Tongue (tissue), 2 donors: ENCODE measurements around the gene HTR3E. TPM values are rescaled to one million over a fixed set of nuclear protein-coding genes. Genes with fewer than 3 reads are reported as not detected.
"Not testable (repeated sequence)": the region's sequence is repeated elsewhere in the genome, so short reads cannot be mapped to it uniquely, and the experiment has no call there.

Experiments
- DNase-seq: peaks from one replicate; pipeline ENCODE4 v3.0.0-alpha.2; 2015
- total RNA-seq: library from RNA; depleted of rRNA; stranded (reverse); fragments of >200 nt; gene quantifications from one replicate; pipeline ENCODE4 v1.2.3, GENCODE V29; 2014

Gene HTR3E
- total RNA-seq, 1 donor from 2014 or later: not detected

DNA sequence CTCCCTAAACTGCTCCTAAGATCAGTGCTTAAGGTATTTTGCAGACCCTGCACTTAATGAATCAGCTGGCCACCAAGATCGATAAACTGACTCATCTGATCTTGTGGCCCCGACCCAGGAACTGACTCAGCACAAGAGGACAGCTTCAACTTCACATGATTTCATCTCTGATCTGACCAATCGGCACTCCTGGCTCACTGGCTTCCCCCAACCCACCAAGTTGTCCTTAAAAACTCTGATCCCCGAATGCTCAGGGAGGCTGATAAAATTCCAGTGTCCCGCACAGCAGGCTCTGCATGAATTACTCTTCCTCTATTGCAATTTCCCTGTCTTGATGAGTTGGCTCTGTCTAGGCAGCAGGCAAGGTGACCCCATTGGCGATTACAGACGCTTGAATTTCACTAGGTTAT, 13.5 kb downstream of the HTR3E start:
- no peak for DNase-seq

DNA sequence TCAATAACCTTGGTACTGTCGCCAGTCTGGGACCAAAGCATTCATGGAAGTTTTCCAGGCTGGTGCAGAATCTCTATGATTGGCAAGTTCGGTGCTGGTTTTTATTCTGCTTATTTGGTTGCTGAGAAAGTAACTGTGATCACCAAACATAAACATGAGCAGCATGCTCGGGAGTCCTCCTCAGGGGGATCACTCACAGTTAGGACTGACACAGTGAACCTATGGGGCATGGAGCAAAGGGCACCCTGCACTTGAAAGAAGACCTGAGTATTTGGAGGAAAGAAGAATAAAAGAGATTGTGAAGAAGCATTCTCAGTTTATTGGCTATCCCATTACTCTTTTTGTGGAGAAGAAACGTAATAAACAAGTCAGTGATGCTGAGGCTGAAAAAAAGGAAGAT, 19.2 kb downstream of the HTR3E start:
- no peak for DNase-seq

GRCh38 chr3:184117636-184118035, 20.8 kb downstream of the HTR3E start:
- DNase-seq: no peak

GRCh38 chr3:184121031-184121430, 24.2 kb downstream of the HTR3E start:
- not testable (repeated sequence) for DNase-seq

- no peak for DNase-seq
Measured at GRCh38 chr3:184126006-184126405, 29.1 kb downstream of the HTR3E start.

DNA sequence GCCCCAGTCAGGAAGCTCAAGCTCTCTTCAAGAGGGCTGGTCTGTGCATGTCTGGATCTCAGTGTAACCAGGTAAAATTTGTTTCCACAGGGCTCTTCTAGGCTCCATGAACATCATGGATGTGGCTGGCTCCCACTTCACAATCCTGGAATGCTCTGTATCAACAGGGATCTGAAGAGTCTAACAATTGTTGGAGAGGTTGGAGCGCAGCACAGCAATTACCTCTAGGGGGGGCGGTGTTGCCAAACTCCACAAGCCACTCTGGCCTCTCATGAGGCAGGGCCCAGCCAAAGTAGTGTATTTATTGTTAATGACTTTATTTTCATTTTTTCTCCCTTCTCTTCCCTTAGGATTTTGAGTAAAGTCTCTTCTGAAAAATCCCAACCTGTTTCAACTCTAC, 32.1 kb downstream of the HTR3E start:
- DNase-seq: peak; percentile 27

- DNase-seq: no peak
Measured at GRCh38 chr3:184132945-184133344, 36.1 kb downstream of the HTR3E start.

GRCh38 chr3:184133840-184134745, 37.2 kb downstream of the HTR3E start:
- DNase-seq: peak; percentile 93

GRCh38 chr3:184134746-184135148, 37.9 kb downstream of the HTR3E start:
- DNase-seq: no peak

DNA sequence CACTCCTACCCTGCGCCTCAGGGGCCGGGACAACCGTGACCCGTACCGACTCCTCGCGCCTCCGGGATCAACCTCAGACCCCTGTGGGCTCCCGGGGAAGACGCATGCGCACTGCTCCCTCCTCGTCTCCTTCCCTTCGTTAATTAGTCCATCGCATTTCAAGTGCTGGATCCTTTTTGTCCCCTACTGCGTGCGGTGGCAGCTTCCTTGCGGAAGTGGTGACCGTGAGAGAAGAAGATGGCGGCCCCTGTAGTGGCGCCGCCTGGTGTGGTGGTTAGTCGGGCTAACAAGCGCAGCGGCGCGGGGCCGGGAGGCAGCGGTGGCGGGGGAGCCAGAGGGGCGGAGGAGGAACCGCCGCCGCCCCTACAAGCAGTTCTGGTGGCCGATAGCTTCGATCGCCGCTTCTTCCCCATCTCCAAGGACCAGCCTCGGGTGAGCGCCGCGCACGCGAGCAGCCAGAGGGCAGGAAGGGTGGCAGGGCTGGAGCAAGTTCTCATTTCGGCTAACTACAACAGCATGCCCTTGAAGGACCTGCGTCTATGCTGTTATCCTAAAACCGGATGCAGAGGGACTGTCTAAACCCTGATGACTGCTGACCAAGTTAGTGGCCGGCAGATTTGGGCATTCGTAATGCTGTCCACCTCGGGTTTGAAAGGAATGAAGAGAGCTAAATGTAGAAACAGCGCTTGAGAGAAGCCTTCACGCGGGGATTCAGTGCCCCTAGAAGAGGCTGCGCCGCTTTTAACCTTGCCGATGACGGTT, 38.5 kb downstream of the HTR3E start, which contains the start of gene EIF2B5:
Gene EIF2B5 (plus strand): TSS at position 210 of the 762 bp plus-strand sequence. CDS start 28 bp downstream, at position 238.
- DNase-seq: peak; percentile 98

DNA sequence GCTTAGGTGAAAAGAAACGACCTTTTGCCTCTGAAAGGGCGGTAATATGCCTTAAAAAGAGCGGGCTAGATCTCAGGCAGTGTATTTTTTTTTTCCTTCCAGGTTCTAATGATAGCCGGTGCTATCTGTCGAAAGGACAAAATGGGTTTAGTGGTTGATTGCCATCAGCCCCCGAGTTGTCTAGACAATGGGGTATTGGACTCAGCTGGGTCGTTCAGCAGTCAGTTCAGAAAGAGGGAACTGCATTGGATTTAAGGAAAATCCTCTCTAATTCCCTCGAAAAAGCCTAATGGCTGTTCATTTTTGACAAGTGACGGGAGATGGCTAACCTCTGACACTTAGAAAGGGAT, 39.0 kb downstream of the HTR3E start:
- no peak for DNase-seq

DNA sequence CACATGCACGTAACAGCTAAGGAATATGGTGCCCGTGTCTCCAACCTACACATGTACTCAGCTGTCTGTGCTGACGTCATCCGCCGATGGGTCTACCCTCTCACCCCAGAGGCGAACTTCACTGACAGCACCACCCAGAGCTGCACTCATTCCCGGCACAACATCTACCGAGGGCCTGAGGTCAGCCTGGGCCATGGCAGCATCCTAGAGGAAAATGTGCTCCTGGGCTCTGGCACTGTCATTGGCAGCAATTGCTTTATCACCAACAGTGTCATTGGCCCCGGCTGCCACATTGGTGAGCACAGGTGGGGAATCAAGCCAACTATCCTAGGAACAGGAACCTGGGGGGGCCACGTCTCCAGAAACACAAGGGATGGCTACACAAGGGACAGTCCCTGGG, 43.6 kb downstream of the HTR3E start:
- no peak for DNase-seq

DNA sequence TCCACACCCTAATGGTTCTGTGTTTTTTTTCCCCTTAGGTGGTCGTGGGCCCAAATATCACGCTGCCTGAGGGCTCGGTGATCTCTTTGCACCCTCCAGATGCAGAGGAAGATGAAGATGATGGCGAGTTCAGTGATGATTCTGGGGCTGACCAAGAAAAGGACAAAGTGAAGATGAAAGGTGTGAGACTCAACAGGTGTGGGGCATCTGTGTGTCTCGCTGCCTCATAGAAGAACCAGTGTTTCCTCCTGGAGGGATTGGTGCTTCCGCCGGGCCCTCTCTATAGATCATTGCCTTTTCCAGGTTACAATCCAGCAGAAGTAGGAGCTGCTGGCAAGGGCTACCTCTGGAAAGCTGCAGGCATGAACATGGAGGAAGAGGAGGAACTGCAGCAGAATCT, 45.3 kb downstream of the HTR3E start:
- DNase-seq: no peak

DNA sequence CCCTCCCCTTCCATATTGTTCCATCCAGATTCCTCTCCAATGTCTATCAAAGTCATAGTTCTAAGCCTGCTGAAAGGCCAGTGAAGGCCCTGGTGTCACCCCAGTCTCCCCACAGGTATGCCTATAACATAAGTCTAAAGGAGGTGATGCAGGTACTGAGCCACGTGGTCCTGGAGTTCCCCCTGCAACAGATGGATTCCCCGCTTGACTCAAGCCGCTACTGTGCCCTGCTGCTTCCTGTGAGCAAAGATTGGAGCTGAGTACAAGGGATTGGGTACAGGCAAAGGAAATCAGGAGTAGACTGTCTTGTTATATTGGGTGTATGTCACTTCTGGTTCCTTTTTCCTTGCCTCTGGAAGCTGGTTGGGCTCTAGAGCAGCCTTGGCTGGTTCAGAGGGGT, 46.5 kb downstream of the HTR3E start:
- no peak for DNase-seq

DNA sequence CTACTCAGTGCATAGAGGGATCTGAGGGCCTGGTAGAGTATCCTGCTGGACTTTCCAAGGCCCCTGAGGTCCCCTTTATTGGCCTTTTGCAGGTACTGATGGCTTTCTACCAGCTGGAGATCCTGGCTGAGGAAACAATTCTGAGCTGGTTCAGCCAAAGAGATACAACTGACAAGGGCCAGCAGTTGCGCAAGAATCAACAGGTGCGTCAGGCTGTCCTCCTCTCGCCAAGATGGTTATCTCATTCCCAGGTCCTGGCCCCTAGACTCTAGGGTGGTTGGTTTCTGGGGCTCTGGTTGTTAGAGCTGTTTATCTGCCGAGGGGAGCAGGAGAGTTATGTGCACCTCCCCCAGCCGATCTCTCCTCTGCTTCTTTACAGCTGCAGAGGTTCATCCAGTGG, 47.6 kb downstream of the HTR3E start:
- DNase-seq: no peak

GRCh38 chr3:184145111-184145524, 48.3 kb downstream of the HTR3E start:
- peak; percentile 80 for DNase-seq

GRCh38 chr3:184145751-184146270, 48.9 kb downstream of the HTR3E start:
- no peak for DNase-seq

GRCh38 chr3:184148076-184148475, 51.2 kb downstream of the HTR3E start:
- no peak for DNase-seq

DNA sequence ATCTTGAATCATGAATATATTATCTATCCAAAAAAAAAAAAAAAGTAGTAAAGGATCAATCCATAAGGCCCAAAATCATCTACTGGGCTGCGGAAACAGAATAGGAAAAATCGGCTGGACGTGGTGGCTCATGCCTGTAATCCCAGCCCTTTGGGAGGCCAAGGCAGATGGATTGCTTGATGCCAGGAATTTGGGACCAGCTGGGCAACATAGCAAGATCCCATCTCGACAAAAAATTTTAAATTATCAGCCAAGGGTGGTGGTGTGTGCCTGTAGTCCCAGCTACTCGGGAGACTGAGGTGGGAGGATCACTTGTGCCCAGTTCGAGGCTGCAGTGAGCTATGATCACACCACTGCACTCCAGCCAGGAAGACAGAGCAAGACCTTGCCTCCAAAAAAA, 52.3 kb downstream of the HTR3E start:
- no peak for DNase-seq

DNA sequence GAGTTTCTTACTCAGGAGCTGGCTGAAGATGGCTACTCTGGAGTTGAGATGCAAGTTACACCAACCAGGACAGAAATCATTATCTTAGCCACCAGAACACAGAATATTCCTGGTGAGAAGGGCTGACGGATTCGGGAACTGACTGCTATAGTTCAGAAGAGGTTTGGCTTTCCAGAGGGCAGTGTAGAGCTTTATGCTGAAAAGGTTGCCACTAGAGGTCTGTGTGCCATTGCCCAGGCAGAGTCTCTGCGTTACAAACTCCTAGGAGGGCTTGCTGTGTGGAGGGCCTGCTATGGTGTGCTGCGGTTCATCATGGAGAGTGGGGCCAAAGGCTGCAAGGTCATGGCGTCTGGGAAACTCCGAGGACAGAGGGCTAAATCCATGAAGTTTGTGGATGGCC, 52.9 kb downstream of the HTR3E start:
- not testable (repeated sequence) for DNase-seq

- DNase-seq: peak; percentile 77
Measured at GRCh38 chr3:184154885-184155643, 58.2 kb downstream of the HTR3E start, which contains the start of gene DVL3. TSS of gene DVL3 (plus strand) at chr3:184155377. CDS start at chr3:184155636, 259 bp downstream.
